ENCODE measurements around the gene ZBTB45. TPM values are rescaled to one million over a fixed set of nuclear protein-coding genes. Genes with fewer than 3 reads are reported as not detected.

The ZBTB45 gene
- total RNA-seq, 2 experiments from 2014 or later: 10.7 to 14.7 TPM

DNA sequence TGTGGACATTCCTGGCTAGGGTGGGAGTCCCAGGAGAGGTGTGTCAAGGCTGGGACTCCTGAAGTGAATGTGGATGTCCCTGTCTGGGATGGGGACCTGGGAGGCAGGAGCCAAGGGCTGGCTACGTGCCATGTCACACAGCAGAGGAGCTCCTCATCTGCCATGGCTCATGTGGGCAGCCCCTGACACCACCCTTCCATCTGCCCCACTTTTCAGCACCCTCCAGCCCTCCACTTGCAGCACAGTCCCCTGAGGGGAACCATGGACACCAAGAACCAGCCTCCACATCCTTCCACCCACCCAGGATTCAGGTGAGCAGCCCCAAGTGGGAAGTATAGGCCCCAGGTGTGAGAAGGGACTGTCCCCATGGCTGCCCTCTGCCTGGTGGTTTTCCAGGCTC is 41.7 kb downstream of the ZBTB45 start:
- CTCF ChIA-PET (ENCODE audit: unreplicated experiment): no interaction called here
- H3K27ac ChIP-seq (ENCODE audit: low read depth, low read length, poor library complexity, severe bottlenecking): no peak overlapping the region
- DNase-seq (ENCODE audit: low spot score): no peak
- intact Hi-C loops (cut with micrococcal nuclease; ENCODE audit: unreplicated experiment): loop anchor here (5.0 kb wide), 1 partner anchor 131 kb away; no protein-coding TSS in a partner anchor
- peaks cover 8% of the 10 kb centered on the region; the same call in 1 of the 2 replicates for H3K36me3 ChIP-seq (ENCODE audit: insufficient read depth, low read length)
- H3K9me3 ChIP-seq (ENCODE audit: low read length): no peaks in the 10 kb centered on the region
- H3K4me3 ChIP-seq (ENCODE audit: low read depth, low read length, poor library complexity, severe bottlenecking): no peak overlapping the region
- H3K79me2 ChIP-seq (ENCODE audit: insufficient read depth, low read depth, low read length): no peaks in the 10 kb centered on the region
- no peak overlapping the region for H2AFZ ChIP-seq (ENCODE audit: low read length)
- no peaks in the 10 kb centered on the region for H4K20me1 ChIP-seq (ENCODE audit: insufficient read depth, low read length)
- H3K4me2 ChIP-seq (ENCODE audit: low read length): no peak overlapping the region
- no TSS peak for BruUV-seq (replicated peaks)
- POLR2A ChIA-PET: no interaction called here
- peaks cover 20% of the 10 kb centered on the region for H3K4me1 ChIP-seq (ENCODE audit: insufficient read depth, low read length, poor library complexity, severe bottlenecking)
- TF ChIP-seq EZH2phosphoT487 (IDR thresholded peaks at IDR 0.05; ENCODE audit: borderline replicate concordance, low read depth, low read length): no peak
- TF ChIP-seq, protein P1, sequence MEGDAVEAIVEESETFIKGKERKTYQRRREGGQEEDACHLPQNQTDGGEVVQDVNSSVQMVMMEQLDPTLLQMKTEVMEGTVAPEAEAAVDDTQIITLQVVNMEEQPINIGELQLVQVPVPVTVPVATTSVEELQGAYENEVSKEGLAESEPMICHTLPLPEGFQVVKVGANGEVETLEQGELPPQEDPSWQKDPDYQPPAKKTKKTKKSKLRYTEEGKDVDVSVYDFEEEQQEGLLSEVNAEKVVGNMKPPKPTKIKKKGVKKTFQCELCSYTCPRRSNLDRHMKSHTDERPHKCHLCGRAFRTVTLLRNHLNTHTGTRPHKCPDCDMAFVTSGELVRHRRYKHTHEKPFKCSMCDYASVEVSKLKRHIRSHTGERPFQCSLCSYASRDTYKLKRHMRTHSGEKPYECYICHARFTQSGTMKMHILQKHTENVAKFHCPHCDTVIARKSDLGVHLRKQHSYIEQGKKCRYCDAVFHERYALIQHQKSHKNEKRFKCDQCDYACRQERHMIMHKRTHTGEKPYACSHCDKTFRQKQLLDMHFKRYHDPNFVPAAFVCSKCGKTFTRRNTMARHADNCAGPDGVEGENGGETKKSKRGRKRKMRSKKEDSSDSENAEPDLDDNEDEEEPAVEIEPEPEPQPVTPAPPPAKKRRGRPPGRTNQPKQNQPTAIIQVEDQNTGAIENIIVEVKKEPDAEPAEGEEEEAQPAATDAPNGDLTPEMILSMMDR (conservative IDR thresholded peaks at IDR 0.05; ENCODE audit: low read length): no peak
- no peaks in the 10 kb centered on the region for H3K9me2 ChIP-seq (ENCODE audit: insufficient read depth, low read length)

DNA sequence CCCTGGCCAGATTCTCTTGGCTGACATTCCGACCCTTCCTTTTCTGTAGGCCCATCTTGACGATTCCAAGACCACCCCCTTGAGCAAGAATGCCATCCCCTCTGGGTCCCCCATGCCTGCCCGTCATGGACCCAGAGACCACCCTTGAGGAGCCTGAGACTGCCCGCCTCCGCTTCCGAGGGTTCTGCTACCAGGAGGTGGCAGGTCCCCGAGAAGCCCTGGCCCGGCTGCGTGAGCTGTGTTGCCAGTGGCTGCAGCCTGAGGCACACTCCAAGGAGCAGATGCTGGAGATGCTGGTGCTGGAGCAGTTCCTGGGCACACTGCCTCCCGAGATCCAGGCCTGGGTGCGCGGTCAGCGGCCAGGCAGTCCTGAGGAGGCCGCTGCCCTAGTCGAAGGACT is 42.5 kb downstream of the ZBTB45 start:
- peak overlapping the region; percentile 92 for H3K4me2 ChIP-seq (ENCODE audit: low read length)
- peaks cover 16% of the 10 kb centered on the region for H3K36me3 ChIP-seq (ENCODE audit: insufficient read depth, low read length)
- TF ChIP-seq, protein P1 (conservative IDR thresholded peaks at IDR 0.05; ENCODE audit: low read length): no peak
- no peak for TF ChIP-seq EZH2phosphoT487 (IDR thresholded peaks at IDR 0.05; ENCODE audit: borderline replicate concordance, low read depth, low read length)
- H3K27ac ChIP-seq (ENCODE audit: low read depth, low read length, poor library complexity, severe bottlenecking): peak overlapping the region; percentile 77
- BruUV-seq (replicated peaks): no TSS peak
- ChIA-PET POLR2A (no interaction called here), CTCF (ENCODE audit: unreplicated experiment) (no interaction called here)
- H3K9me3 ChIP-seq (ENCODE audit: low read length): no peaks in the 10 kb centered on the region
- no peak overlapping the region for H2AFZ ChIP-seq (ENCODE audit: low read length)
- no peaks in the 10 kb centered on the region for H3K9me2 ChIP-seq (ENCODE audit: insufficient read depth, low read length)
- no peaks in the 10 kb centered on the region for H4K20me1 ChIP-seq (ENCODE audit: insufficient read depth, low read length)
- DNase-seq (ENCODE audit: low spot score): no peak
- peak overlapping the region; percentile 75 for H3K4me3 ChIP-seq (ENCODE audit: low read depth, low read length, poor library complexity, severe bottlenecking)
- intact Hi-C loops (cut with micrococcal nuclease; ENCODE audit: unreplicated experiment): loop anchor here (5.0 kb wide), 1 partner anchor 130 kb away; no protein-coding TSS in a partner anchor
- no peaks in the 10 kb centered on the region for H3K79me2 ChIP-seq (ENCODE audit: insufficient read depth, low read depth, low read length)
- peaks cover 20% of the 10 kb centered on the region for H3K4me1 ChIP-seq (ENCODE audit: insufficient read depth, low read length, poor library complexity, severe bottlenecking)

DNA sequence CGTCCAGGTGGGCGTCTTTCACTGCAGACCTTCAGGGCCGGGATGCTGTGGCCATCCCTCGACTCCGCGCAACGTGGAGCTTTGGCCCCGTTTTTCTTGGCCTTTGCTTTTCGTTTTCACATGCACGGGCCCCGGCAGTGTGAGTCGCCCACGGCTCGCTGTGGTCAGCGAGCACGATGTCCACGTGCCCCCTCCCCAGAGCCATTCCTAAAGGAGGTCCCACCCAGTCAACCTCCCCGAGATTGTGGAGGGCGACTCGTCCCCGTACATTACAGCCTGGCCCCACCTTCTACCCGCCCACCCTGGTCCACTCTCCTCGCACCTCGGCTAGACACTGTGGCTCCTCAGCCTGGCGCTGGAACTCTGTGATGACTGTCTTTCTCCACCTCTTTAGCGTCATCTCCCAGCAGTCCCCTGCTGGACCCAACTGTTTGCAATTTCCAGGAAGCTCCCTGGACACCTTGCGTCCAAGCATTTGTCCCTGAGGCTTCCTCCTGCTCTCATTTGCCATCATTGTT is 43.1 kb downstream of the ZBTB45 start:
- no peak for DNase-seq (ENCODE audit: low spot score)
- intact Hi-C loops (cut with micrococcal nuclease; ENCODE audit: unreplicated experiment): loop anchor here (5.0 kb wide), 1 partner anchor 129 kb away; no protein-coding TSS in a partner anchor
- no peaks in the 10 kb centered on the region for H3K9me2 ChIP-seq (ENCODE audit: insufficient read depth, low read length)
- no peaks in the 10 kb centered on the region for H4K20me1 ChIP-seq (ENCODE audit: insufficient read depth, low read length)
- peaks cover 20% of the 10 kb centered on the region for H3K4me1 ChIP-seq (ENCODE audit: insufficient read depth, low read length, poor library complexity, severe bottlenecking)
- H3K4me3 ChIP-seq (ENCODE audit: low read depth, low read length, poor library complexity, severe bottlenecking): peak overlapping the region; percentile 75
- ChIA-PET POLR2A (no interaction called here), CTCF (ENCODE audit: unreplicated experiment) (no interaction called here)
- no peak for TF ChIP-seq EZH2phosphoT487 (IDR thresholded peaks at IDR 0.05; ENCODE audit: borderline replicate concordance, low read depth, low read length)
- TF ChIP-seq, protein P1 (conservative IDR thresholded peaks at IDR 0.05; ENCODE audit: low read length): no peak
- peak overlapping the region; percentile 92 for H3K4me2 ChIP-seq (ENCODE audit: low read length)
- BruUV-seq (replicated peaks): no TSS peak
- H2AFZ ChIP-seq (ENCODE audit: low read length): peak overlapping the region; percentile 48; the same call in 1 of the 2 replicates
- no peaks in the 10 kb centered on the region for H3K79me2 ChIP-seq (ENCODE audit: insufficient read depth, low read depth, low read length)
- peaks cover 19% of the 10 kb centered on the region for H3K36me3 ChIP-seq (ENCODE audit: insufficient read depth, low read length)
- H3K27ac ChIP-seq (ENCODE audit: low read depth, low read length, poor library complexity, severe bottlenecking): peak overlapping the region; percentile 77
- no peaks in the 10 kb centered on the region for H3K9me3 ChIP-seq (ENCODE audit: low read length)
